ENCODE measurements around the gene ADAM12.

Gene ADAM12

GRCh38 chr10:126110489-126111180, 277.6 kb downstream of the ADAM12 start:
- Histone ChIP-seq H3K79me2 (ENCODE audit: insufficient read depth, low read length) (no peaks in the 10 kb centered on the region), H3K36me3 (ENCODE audit: insufficient read depth, low read length) (no peaks in the 10 kb centered on the region), H3K27me3 (ENCODE audit: insufficient read depth, low read length, poor library complexity, severe bottlenecking) (no peaks in the 10 kb centered on the region), H3K4me1 (ENCODE audit: insufficient read depth, low read length, poor library complexity, severe bottlenecking) (no peaks in the 10 kb centered on the region), H3K4me3 (ENCODE audit: low read length, poor library complexity, severe bottlenecking) (no peak overlapping the region), H3K4me2 (ENCODE audit: low read depth, low read length, poor library complexity, severe bottlenecking) (no peak overlapping the region), H3F3A (ENCODE audit: low read depth) (no peaks in the 10 kb centered on the region), H3K9ac (ENCODE audit: low read depth, low read length, poor library complexity, severe bottlenecking) (no peak overlapping the region), H2AFZ (ENCODE audit: low read length) (no peak overlapping the region), H3K9me2 (replicated peaks; ENCODE audit: low read depth, low read length) (no peaks in the 10 kb centered on the region), H3K9me3 (ENCODE audit: insufficient read depth, low read depth, low read length) (no peaks in the 10 kb centered on the region; the same call in 1 of the 2 replicates), H4K20me1 (ENCODE audit: insufficient read depth, low read length, poor library complexity, severe bottlenecking) (no peaks in the 10 kb centered on the region)
- TF ChIP-seq EZH2phosphoT487 (IDR thresholded peaks at IDR 0.05; ENCODE audit: borderline replicate concordance): no peak
- TF ChIP-seq, protein P1, sequence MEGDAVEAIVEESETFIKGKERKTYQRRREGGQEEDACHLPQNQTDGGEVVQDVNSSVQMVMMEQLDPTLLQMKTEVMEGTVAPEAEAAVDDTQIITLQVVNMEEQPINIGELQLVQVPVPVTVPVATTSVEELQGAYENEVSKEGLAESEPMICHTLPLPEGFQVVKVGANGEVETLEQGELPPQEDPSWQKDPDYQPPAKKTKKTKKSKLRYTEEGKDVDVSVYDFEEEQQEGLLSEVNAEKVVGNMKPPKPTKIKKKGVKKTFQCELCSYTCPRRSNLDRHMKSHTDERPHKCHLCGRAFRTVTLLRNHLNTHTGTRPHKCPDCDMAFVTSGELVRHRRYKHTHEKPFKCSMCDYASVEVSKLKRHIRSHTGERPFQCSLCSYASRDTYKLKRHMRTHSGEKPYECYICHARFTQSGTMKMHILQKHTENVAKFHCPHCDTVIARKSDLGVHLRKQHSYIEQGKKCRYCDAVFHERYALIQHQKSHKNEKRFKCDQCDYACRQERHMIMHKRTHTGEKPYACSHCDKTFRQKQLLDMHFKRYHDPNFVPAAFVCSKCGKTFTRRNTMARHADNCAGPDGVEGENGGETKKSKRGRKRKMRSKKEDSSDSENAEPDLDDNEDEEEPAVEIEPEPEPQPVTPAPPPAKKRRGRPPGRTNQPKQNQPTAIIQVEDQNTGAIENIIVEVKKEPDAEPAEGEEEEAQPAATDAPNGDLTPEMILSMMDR (conservative IDR thresholded peaks at IDR 0.05; ENCODE audit: low read length): no peak

DNA sequence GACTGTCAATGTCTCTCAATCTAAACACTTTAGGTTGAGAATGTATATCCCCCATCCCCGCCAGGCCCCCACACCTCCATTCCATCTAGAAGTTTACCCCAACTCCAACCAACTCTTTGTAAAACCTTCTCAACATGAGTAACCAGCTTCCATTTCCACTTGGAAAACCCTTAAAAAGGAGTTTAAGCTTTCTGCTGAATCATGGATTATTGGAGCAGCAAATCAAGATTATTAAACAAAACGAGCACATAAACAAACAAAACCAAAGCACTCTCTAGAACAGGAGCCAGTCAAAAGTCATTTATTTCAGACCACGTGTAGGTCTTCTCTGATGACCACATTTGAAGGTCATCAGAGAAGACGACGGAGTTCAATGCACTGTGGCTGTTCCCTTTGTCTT, 278.4 kb downstream of the ADAM12 start:
- Histone ChIP-seq H3K9me3 (ENCODE audit: insufficient read depth, low read depth, low read length) (no peaks in the 10 kb centered on the region; the same call in 1 of the 2 replicates), H3K4me2 (ENCODE audit: low read depth, low read length, poor library complexity, severe bottlenecking) (no peak overlapping the region), H3K36me3 (ENCODE audit: insufficient read depth, low read length) (no peaks in the 10 kb centered on the region), H3K79me2 (ENCODE audit: insufficient read depth, low read length) (no peaks in the 10 kb centered on the region), H3K9ac (ENCODE audit: low read depth, low read length, poor library complexity, severe bottlenecking) (no peak overlapping the region), H3F3A (ENCODE audit: low read depth) (no peaks in the 10 kb centered on the region), H3K4me1 (ENCODE audit: insufficient read depth, low read length, poor library complexity, severe bottlenecking) (no peaks in the 10 kb centered on the region), H2AFZ (ENCODE audit: low read length) (no peak overlapping the region), H3K27me3 (ENCODE audit: insufficient read depth, low read length, poor library complexity, severe bottlenecking) (no peaks in the 10 kb centered on the region), H4K20me1 (ENCODE audit: insufficient read depth, low read length, poor library complexity, severe bottlenecking) (no peaks in the 10 kb centered on the region), H3K9me2 (replicated peaks; ENCODE audit: low read depth, low read length) (no peaks in the 10 kb centered on the region), H3K4me3 (ENCODE audit: low read length, poor library complexity, severe bottlenecking) (no peak overlapping the region)
- TF ChIP-seq EZH2phosphoT487 (IDR thresholded peaks at IDR 0.05; ENCODE audit: borderline replicate concordance): no peak
- TF ChIP-seq, protein P1 (conservative IDR thresholded peaks at IDR 0.05; ENCODE audit: low read length): no peak

- no peaks in the 10 kb centered on the region for H3K9me2 ChIP-seq (replicated peaks; ENCODE audit: low read depth, low read length)
- no peak overlapping the region for H2AFZ ChIP-seq (ENCODE audit: low read length)
- no peak overlapping the region for H3K4me3 ChIP-seq (ENCODE audit: low read length, poor library complexity, severe bottlenecking)
- no peak overlapping the region for H3K4me2 ChIP-seq (ENCODE audit: low read depth, low read length, poor library complexity, severe bottlenecking)
- no peaks in the 10 kb centered on the region; the same call in 1 of the 2 replicates for H3K9me3 ChIP-seq (ENCODE audit: insufficient read depth, low read depth, low read length)
- no peaks in the 10 kb centered on the region for H3K36me3 ChIP-seq (ENCODE audit: insufficient read depth, low read length)
- TF ChIP-seq, protein P1 (conservative IDR thresholded peaks at IDR 0.05; ENCODE audit: low read length): no peak
- no peak for TF ChIP-seq EZH2phosphoT487 (IDR thresholded peaks at IDR 0.05; ENCODE audit: borderline replicate concordance)
- no peaks in the 10 kb centered on the region for H3K27me3 ChIP-seq (ENCODE audit: insufficient read depth, low read length, poor library complexity, severe bottlenecking)
- no peak overlapping the region for H3K9ac ChIP-seq (ENCODE audit: low read depth, low read length, poor library complexity, severe bottlenecking)
- H3K79me2 ChIP-seq (ENCODE audit: insufficient read depth, low read length): no peaks in the 10 kb centered on the region
- H3K4me1 ChIP-seq (ENCODE audit: insufficient read depth, low read length, poor library complexity, severe bottlenecking): no peaks in the 10 kb centered on the region
- H4K20me1 ChIP-seq (ENCODE audit: insufficient read depth, low read length, poor library complexity, severe bottlenecking): no peaks in the 10 kb centered on the region
- H3F3A ChIP-seq (ENCODE audit: low read depth): no peaks in the 10 kb centered on the region
Measured at GRCh38 chr10:126108693-126109092, 279.6 kb downstream of the ADAM12 start.

Data from Loucy (cell line).